Glutamatergic neuron (in vitro differentiated cells): ENCODE data around the gene LYPD5. TPM values are rescaled to one million over a fixed set of nuclear protein-coding genes. Genes with fewer than 3 reads are reported as not detected.

Source experiments
- DNase-seq: peaks from one replicate; pipeline ENCODE4 v3.0.0; 2022
- H3K27ac Mint-ChIP-seq: one replicate; pipeline ENCODE4 v1.8.0; 2020; ENCODE audit warnings: mild to moderate bottlenecking, mixed read lengths, inconsistent platforms; ENCODE audit not compliant: unreplicated experiment
- H3K27me3 Mint-ChIP-seq: one replicate; pipeline ENCODE4 v1.8.0; 2020; ENCODE audit warnings: mild to moderate bottlenecking, moderate library complexity, mixed read lengths, inconsistent platforms; ENCODE audit not compliant: unreplicated experiment
- H3K36me3 Mint-ChIP-seq: one replicate; pipeline ENCODE4 v1.8.0; 2020; ENCODE audit warnings: mild to moderate bottlenecking, mixed read lengths, inconsistent platforms; ENCODE audit not compliant: unreplicated experiment
- H3K4me1 Mint-ChIP-seq: one replicate; pipeline ENCODE4 v1.8.0; 2020; ENCODE audit warnings: mild to moderate bottlenecking, low read depth, mixed read lengths, inconsistent platforms; ENCODE audit not compliant: unreplicated experiment
- H3K4me3 Mint-ChIP-seq: one replicate; pipeline ENCODE4 v1.8.0; 2020; ENCODE audit warnings: mild to moderate bottlenecking, mixed read lengths, inconsistent platforms; ENCODE audit not compliant: unreplicated experiment
- H3K9me3 Mint-ChIP-seq: one replicate; pipeline ENCODE4 v1.8.0; 2020; ENCODE audit warnings: mild to moderate bottlenecking, moderate library complexity, mixed read lengths, inconsistent platforms; ENCODE audit not compliant: unreplicated experiment
- CTCF ChIP-seq: fragments of 200-600 bp; sonication (generic); IDR thresholded peaks from one replicate; pipeline ENCODE4 v1.5.0; 2021; ENCODE audit not compliant: partially characterized antibody, unreplicated experiment
- total RNA-seq: library from RNA; stranded (reverse); fragmentation: NEBNext Ultra II Directional; extraction: Animal tissue kit (Norgen Biotek cat#: 25700); gene quantifications from one replicate; pipeline ENCODE4 v1.2.1, GENCODE V29; 2021; ENCODE audit not compliant: unreplicated experiment

The LYPD5 gene
- total RNA-seq, 1 donor from 2014 or later = not detected

DNA sequence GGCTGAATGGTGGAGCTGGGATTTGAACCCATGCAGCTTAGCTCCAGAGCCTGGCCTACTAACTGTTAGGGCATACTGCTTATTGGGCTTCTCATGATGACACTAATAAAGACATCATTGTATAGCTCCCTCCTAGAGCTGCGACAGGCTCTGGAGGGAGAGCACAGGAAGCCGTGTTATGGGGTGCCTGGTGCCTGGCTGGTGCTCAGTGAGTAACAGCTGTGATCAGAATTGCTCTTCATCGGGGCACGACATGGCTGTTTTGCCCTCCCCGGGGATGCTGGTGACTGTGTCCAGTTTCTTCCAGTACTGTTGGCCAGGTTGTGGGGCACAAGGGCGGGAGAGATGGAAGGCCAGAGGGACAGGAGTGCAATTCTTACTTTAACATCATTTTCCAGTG lies 5.1 kb downstream of the LYPD5 start:
- Mint-ChIP-seq H3K36me3 (peaks cover 4% of the 10 kb centered on the region), H3K27me3 (peaks cover 18% of the 10 kb centered on the region), H3K9me3 (peaks cover 4% of the 10 kb centered on the region), H3K27ac (no peak overlapping the region), H3K4me1 (no peaks in the 10 kb centered on the region), H3K4me3 (no peak overlapping the region)
- DNase-seq = no peak
- TF ChIP-seq CTCF = no peak

DNA sequence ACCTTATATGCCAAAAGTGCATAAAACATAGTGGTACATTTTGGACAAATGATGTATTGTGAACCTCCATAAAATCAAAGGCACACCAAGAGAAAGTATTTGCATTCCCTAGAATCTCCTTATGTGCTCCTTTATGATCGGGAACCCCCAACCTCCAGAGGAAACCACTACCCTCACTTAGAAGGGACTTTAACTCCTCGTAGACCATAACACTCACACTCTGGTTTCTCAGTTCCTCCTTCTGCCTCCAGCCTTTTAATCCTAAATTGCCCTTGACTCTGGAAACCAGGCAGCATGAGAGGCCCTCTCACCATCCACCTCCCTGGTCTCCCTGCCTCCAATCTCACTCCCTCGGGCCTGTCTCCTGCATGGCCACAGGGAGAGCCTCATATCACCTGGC lies 11.7 kb downstream of the LYPD5 start:
- Mint-ChIP-seq H3K4me3 (no peak overlapping the region), H3K36me3 (no peaks in the 10 kb centered on the region), H3K4me1 (no peaks in the 10 kb centered on the region), H3K9me3 (peaks cover 2% of the 10 kb centered on the region), H3K27ac (no peak overlapping the region), H3K27me3 (peaks cover 8% of the 10 kb centered on the region)
- no peak for TF ChIP-seq CTCF
- no peak for DNase-seq

- no peaks in the 10 kb centered on the region for H3K4me1 Mint-ChIP-seq
- H3K4me3 Mint-ChIP-seq = no peak overlapping the region
- no peak overlapping the region for H3K27ac Mint-ChIP-seq
- no peak for TF ChIP-seq CTCF
- no peak for DNase-seq
- peaks cover 8% of the 10 kb centered on the region for H3K27me3 Mint-ChIP-seq
- peaks cover 2% of the 10 kb centered on the region for H3K9me3 Mint-ChIP-seq
- H3K36me3 Mint-ChIP-seq = no peaks in the 10 kb centered on the region
These were observed 13.2 kb downstream of the LYPD5 start for GRCh38 chr19:43789029-43789428.

GRCh38 chr19:43786665-43787064 lies 15.6 kb downstream of the LYPD5 start:
- TF ChIP-seq CTCF = no peak
- Mint-ChIP-seq H3K4me1 (peaks cover 3% of the 10 kb centered on the region), H3K27me3 (peaks cover 11% of the 10 kb centered on the region), H3K9me3 (peaks cover 9% of the 10 kb centered on the region), H3K36me3 (no peaks in the 10 kb centered on the region), H3K4me3 (no peak overlapping the region), H3K27ac (no peak overlapping the region)
- no peak for DNase-seq

DNA sequence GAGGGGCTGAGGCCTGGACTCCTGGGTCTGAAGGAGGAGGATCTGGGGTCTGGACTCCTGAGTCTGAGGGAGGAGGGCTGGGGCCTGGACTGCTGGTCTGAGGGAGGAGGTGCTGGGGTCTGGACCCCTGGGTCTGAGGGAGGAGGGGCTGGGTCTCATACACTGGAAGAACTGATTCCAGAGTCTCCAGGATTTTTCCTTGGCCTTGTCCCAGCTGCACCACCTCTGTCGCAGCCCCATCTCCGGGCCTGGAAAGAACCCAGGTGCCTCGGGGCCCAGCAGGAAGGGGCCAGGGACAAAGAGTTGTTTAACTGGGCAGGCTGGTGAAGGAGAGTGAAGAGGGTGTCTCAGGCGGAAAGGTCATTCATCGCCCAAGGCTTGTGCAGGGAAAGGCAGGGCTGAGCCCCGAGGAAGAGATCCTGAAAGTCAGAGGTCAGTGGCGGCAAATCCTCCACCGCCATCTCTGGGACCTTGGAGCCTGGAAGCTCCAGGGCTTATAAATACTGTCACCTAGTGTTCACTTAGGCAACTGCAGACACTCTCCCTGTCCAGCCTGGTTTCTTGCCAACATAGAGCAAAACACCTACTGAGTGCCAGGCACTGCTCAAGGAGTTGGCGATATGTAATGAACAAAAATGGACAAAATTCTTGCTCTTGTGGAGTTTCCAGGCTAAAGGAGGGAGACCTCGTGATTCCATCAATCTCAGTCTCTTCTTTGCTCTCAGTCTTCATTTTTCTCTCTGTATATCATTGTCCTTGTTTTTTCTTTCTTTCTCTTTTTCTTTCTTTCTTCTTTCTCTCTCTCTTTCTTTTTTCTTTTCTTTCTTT lies 17.1 kb downstream of the LYPD5 start:
- H3K9me3 Mint-ChIP-seq = peaks cover 13% of the 10 kb centered on the region
- no peak overlapping the region for H3K27ac Mint-ChIP-seq
- H3K4me3 Mint-ChIP-seq = no peak overlapping the region

More for the DNA sequence above, 17.1 kb downstream of the LYPD5 start:
- H3K27me3 Mint-ChIP-seq = peaks cover 8% of the 10 kb centered on the region
- no peaks in the 10 kb centered on the region for H3K36me3 Mint-ChIP-seq
- DNase-seq = peak; percentile 63
- TF ChIP-seq CTCF = peak; percentile 90
- peaks cover 7% of the 10 kb centered on the region for H3K4me1 Mint-ChIP-seq
